GM23338 (cell line): ENCODE data around the gene SMCO2. TPM values are rescaled to one million over a fixed set of nuclear protein-coding genes. Genes with fewer than 3 reads are reported as not detected.

Experiments
- ATAC-seq: fragments of 200-7000 bp; cut with Tn5 transposase; 3 replicates; pipeline ENCODE4 v1.9.1; 2020
- DNase-seq: peaks from one replicate; pipeline ENCODE4 v3.0.0-alpha.2; 2015; ENCODE audit warnings: low spot score
- H2AFZ ChIP-seq: fragments of 200-600 bp; sonication (generic); 2 replicates; pipeline ENCODE4 v1.8.0; 2016; ENCODE audit warnings: antibody characterized with exemption, mild to moderate bottlenecking, moderate library complexity
- H3F3A ChIP-seq: fragments of 200-600 bp; sonication (generic); replicated peaks from 2 replicates; pipeline ENCODE4 v1.8.0; 2017; ENCODE audit warnings: antibody characterized with exemption, mixed run types, low read depth
- H3K27ac ChIP-seq: fragments of 200-600 bp; sonication (generic); 2 replicates; pipeline ENCODE4 v1.6.1; 2016; ENCODE audit warnings: low read depth
- H3K27me3 ChIP-seq: fragments of 200-600 bp; sonication (generic); 2 replicates; pipeline ENCODE4 v1.8.0; 2016; ENCODE audit warnings: mild to moderate bottlenecking, mixed run types, moderate library complexity; ENCODE audit not compliant: insufficient read depth
- H3K36me3 ChIP-seq: fragments of 200-600 bp; sonication (generic); 2 replicates; pipeline ENCODE4 v1.8.0; 2016; ENCODE audit warnings: mild to moderate bottlenecking; ENCODE audit not compliant: insufficient read depth
- H3K4me1 ChIP-seq: fragments of 200-600 bp; sonication (generic); 2 replicates; pipeline ENCODE4 v1.8.0; 2016; ENCODE audit warnings: mild to moderate bottlenecking, moderate library complexity; ENCODE audit not compliant: insufficient read depth
- H3K4me2 ChIP-seq: fragments of 200-600 bp; sonication (generic); 2 replicates; pipeline ENCODE4 v1.7.1; 2017; ENCODE audit warnings: mixed run types
- H3K4me3 ChIP-seq: fragments of 200-600 bp; sonication (generic); 2 replicates; pipeline ENCODE4 v1.6.1; 2016; ENCODE audit warnings: mixed run types
- H3K79me2 ChIP-seq: fragments of 200-600 bp; sonication (generic); replicated peaks from 2 replicates; pipeline ENCODE4 v1.8.0; 2017; ENCODE audit warnings: mild to moderate bottlenecking; ENCODE audit not compliant: insufficient read depth
- H3K9me2 ChIP-seq: fragments of 200-600 bp; sonication (generic); 2 replicates; pipeline ENCODE4 v1.8.0; 2017; ENCODE audit not compliant: insufficient read depth
- H4K20me1 ChIP-seq: fragments of 200-600 bp; sonication (generic); replicated peaks from 2 replicates; pipeline ENCODE4 v1.8.0; 2017; ENCODE audit warnings: mild to moderate bottlenecking; ENCODE audit not compliant: insufficient read depth
- H3K27ac Mint-ChIP-seq: 2 replicates; pipeline ENCODE4 v1.8.0; 2020; ENCODE audit warnings: inconsistent platforms, mild to moderate bottlenecking, moderate library complexity, mixed read lengths
- H3K27me3 Mint-ChIP-seq: 3 replicates; pipeline ENCODE4 v1.8.0; 2022; ENCODE audit warnings: low read depth, mild to moderate bottlenecking, moderate library complexity, mixed read lengths, inconsistent platforms; ENCODE audit not compliant: insufficient read depth, poor library complexity
- H3K36me3 Mint-ChIP-seq: 3 replicates; pipeline ENCODE4 v1.8.0; 2021; ENCODE audit warnings: low read depth, mild to moderate bottlenecking, inconsistent platforms, moderate library complexity, mixed read lengths
- H3K4me1 Mint-ChIP-seq: 3 replicates; pipeline ENCODE4 v1.8.0; 2020; ENCODE audit warnings: mild to moderate bottlenecking, inconsistent platforms, mixed read lengths
- H3K4me3 Mint-ChIP-seq: 3 replicates; pipeline ENCODE4 v1.8.0; 2021; ENCODE audit warnings: moderate library complexity, mild to moderate bottlenecking, inconsistent platforms, mixed read lengths
- H3K9me3 Mint-ChIP-seq: 3 replicates; pipeline ENCODE4 v1.8.0; 2020; ENCODE audit warnings: moderate library complexity, mild to moderate bottlenecking, inconsistent platforms, mixed read lengths
- CREB1 ChIP-seq: fragments of 250-450 bp; sonication (Bioruptor Pico); IDR thresholded peaks from 2 replicates; pipeline ENCODE4 v1.5.0; 2020; ENCODE audit warnings: low read depth, mild to moderate bottlenecking, moderate library complexity
- EZH2 ChIP-seq: fragments of 200-600 bp; sonication (generic); IDR thresholded peaks from one replicate; pipeline ENCODE4 v1.8.0; 2017; ENCODE audit warnings: antibody characterized with exemption, mild to moderate bottlenecking, low read depth; ENCODE audit not compliant: unreplicated experiment
- EZH2phosphoT487 ChIP-seq: fragments of 200-600 bp; sonication (generic); IDR thresholded peaks from one replicate; pipeline ENCODE4 v1.8.1; 2018; ENCODE audit warnings: antibody characterized with exemption; ENCODE audit not compliant: unreplicated experiment
- JUNB ChIP-seq: IDR thresholded peaks from one replicate; pipeline ENCODE4 v1.6.1; 2016; ENCODE audit warnings: antibody characterized with exemption; ENCODE audit not compliant: unreplicated experiment
- NANOG ChIP-seq: IDR thresholded peaks from 2 replicates; pipeline ENCODE4 v1.6.1; 2016; ENCODE audit warnings: antibody characterized with exemption, borderline replicate concordance
- POLR2AphosphoS5 ChIP-seq: IDR thresholded peaks from 2 replicates; pipeline ENCODE4 v1.6.1; 2016; ENCODE audit warnings: antibody characterized with exemption, low read depth
- REST ChIP-seq: IDR thresholded peaks from one replicate; pipeline ENCODE4 v1.6.1; 2018; ENCODE audit warnings: antibody characterized with exemption; ENCODE audit not compliant: unreplicated experiment
- STAT1 ChIP-seq: IDR thresholded peaks from one replicate; pipeline ENCODE4 v1.6.1; 2016; ENCODE audit warnings: antibody characterized with exemption; ENCODE audit not compliant: unreplicated experiment
- ZNF114 ChIP-seq: fragments of 250-450 bp; sonication (Bioruptor Pico); IDR thresholded peaks from 2 replicates; pipeline ENCODE4 v1.5.0; 2020; ENCODE audit warnings: mild to moderate bottlenecking, moderate library complexity
- ZNF331 ChIP-seq: fragments of 250-450 bp; sonication (Bioruptor Pico); IDR thresholded peaks from 2 replicates; pipeline ENCODE4 v1.5.0; 2020; ENCODE audit warnings: low read depth, mild to moderate bottlenecking, moderate library complexity
- polyA plus RNA-seq: library from polyadenylated mRNA; unstranded; fragments of >200 nt; fragmentation: Nextera tagmentation; extraction: Ambion mirVana; gene quantifications from 2 replicates; pipeline ENCODE4 v1.2.1, GENCODE V29; 2016
- total RNA-seq: library from RNA; depleted of rRNA; stranded (reverse); fragments of >200 nt; shearing (Covaris generic); gene quantifications from 2 replicates; pipeline ENCODE4 v1.2.3, GENCODE V29; 2014
- TF ChIP-seq, protein P1 (sequence below): fragments of 250-450 bp; sonication (Bioruptor Pico); IDR thresholded peaks from 2 replicates; pipeline ENCODE4 v1.5.0; 2020; ENCODE audit warnings: mild to moderate bottlenecking, moderate library complexity
- TF ChIP-seq, protein P2 (sequence below): IDR thresholded peaks from 2 replicates; pipeline ENCODE4 v1.6.1; 2016; ENCODE audit warnings: antibody characterized with exemption
- TF ChIP-seq, protein P3 (sequence below), 2 experiments: fragments of 200-600 bp in 1 of 2; sonication (generic) in 1 of 2; conservative IDR thresholded peaks; 2 replicates each; pipeline versions ENCODE4 v1.5.1 to v1.6.1; 2016 to 2017; ENCODE audit warnings: antibody characterized with exemption in 2 of 2, low read depth in 2 of 2, mild to moderate bottlenecking in 2 of 2, moderate library complexity in 1 of 2

SMCO2 gene
- total and polyA plus RNA-seq, 2 experiments from 2014 or later: 0.86 TPM; not detected in 1

GRCh38 chr12:27460471-27460978, 14.0 kb downstream of the SMCO2 start:
- no peak overlapping the region for H3K4me3 ChIP-seq
- no peaks in the 10 kb centered on the region for H3K9me3 Mint-ChIP-seq
- no peaks in the 10 kb centered on the region for H3K79me2 ChIP-seq
- H3K4me2 ChIP-seq: no peak overlapping the region
- ATAC-seq (no peak), DNase-seq (no peak)
- H2AFZ ChIP-seq: no peak overlapping the region
- no peaks in the 10 kb centered on the region for H3K27me3 Mint-ChIP-seq
- no peak overlapping the region for H3K27ac Mint-ChIP-seq
- no peak overlapping the region for H3K27ac ChIP-seq
- TF ChIP-seq REST: no peak
- no peak for TF ChIP-seq POLR2AphosphoS5
- TF ChIP-seq NANOG: no peak
- TF ChIP-seq ZNF114 (CRISPR knock-in tag): no peak
- TF ChIP-seq EZH2phosphoT487: no peak
- TF ChIP-seq, protein P1, sequence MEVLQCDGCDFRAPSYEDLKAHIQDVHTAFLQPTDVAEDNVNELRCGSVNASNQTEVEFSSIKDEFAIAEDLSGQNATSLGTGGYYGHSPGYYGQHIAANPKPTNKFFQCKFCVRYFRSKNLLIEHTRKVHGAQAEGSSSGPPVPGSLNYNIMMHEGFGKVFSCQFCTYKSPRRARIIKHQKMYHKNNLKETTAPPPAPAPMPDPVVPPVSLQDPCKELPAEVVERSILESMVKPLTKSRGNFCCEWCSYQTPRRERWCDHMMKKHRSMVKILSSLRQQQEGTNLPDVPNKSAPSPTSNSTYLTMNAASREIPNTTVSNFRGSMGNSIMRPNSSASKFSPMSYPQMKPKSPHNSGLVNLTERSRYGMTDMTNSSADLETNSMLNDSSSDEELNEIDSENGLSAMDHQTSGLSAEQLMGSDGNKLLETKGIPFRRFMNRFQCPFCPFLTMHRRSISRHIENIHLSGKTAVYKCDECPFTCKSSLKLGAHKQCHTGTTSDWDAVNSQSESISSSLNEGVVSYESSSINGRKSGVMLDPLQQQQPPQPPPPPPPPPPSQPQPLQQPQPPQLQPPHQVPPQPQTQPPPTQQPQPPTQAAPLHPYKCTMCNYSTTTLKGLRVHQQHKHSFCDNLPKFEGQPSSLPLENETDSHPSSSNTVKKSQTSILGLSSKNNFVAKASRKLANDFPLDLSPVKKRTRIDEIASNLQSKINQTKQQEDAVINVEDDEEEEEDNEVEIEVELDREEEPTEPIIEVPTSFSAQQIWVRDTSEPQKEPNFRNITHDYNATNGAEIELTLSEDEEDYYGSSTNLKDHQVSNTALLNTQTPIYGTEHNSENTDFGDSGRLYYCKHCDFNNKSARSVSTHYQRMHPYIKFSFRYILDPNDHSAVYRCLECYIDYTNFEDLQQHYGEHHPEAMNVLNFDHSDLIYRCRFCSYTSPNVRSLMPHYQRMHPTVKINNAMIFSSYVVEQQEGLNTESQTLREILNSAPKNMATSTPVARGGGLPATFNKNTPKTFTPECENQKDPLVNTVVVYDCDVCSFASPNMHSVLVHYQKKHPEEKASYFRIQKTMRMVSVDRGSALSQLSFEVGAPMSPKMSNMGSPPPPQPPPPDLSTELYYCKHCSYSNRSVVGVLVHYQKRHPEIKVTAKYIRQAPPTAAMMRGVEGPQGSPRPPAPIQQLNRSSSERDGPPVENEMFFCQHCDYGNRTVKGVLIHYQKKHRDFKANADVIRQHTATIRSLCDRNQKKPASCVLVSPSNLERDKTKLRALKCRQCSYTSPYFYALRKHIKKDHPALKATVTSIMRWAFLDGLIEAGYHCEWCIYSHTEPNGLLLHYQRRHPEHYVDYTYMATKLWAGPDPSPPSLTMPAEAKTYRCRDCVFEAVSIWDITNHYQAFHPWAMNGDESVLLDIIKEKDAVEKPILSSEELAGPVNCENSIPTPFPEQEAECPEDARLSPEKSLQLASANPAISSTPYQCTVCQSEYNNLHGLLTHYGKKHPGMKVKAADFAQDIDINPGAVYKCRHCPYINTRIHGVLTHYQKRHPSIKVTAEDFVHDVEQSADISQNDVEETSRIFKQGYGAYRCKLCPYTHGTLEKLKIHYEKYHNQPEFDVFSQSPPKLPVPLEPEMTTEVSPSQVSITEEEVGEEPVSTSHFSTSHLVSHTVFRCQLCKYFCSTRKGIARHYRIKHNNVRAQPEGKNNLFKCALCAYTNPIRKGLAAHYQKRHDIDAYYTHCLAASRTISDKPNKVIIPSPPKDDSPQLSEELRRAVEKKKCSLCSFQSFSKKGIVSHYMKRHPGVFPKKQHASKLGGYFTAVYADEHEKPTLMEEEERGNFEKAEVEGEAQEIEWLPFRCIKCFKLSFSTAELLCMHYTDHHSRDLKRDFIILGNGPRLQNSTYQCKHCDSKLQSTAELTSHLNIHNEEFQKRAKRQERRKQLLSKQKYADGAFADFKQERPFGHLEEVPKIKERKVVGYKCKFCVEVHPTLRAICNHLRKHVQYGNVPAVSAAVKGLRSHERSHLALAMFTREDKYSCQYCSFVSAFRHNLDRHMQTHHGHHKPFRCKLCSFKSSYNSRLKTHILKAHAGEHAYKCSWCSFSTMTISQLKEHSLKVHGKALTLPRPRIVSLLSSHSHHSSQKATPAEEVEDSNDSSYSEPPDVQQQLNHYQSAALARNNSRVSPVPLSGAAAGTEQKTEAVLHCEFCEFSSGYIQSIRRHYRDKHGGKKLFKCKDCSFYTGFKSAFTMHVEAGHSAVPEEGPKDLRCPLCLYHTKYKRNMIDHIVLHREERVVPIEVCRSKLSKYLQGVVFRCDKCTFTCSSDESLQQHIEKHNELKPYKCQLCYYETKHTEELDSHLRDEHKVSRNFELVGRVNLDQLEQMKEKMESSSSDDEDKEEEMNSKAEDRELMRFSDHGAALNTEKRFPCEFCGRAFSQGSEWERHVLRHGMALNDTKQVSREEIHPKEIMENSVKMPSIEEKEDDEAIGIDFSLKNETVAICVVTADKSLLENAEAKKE (CRISPR knock-in tag): no peak
- TF ChIP-seq, protein P2, sequence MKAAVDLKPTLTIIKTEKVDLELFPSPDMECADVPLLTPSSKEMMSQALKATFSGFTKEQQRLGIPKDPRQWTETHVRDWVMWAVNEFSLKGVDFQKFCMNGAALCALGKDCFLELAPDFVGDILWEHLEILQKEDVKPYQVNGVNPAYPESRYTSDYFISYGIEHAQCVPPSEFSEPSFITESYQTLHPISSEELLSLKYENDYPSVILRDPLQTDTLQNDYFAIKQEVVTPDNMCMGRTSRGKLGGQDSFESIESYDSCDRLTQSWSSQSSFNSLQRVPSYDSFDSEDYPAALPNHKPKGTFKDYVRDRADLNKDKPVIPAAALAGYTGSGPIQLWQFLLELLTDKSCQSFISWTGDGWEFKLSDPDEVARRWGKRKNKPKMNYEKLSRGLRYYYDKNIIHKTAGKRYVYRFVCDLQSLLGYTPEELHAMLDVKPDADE: no peak
- TF ChIP-seq CREB1 (CRISPR knock-in tag): no peak
- TF ChIP-seq EZH2: no peak
- TF ChIP-seq STAT1: no peak
- no peak for TF ChIP-seq ZNF331
- TF ChIP-seq, protein P3, sequence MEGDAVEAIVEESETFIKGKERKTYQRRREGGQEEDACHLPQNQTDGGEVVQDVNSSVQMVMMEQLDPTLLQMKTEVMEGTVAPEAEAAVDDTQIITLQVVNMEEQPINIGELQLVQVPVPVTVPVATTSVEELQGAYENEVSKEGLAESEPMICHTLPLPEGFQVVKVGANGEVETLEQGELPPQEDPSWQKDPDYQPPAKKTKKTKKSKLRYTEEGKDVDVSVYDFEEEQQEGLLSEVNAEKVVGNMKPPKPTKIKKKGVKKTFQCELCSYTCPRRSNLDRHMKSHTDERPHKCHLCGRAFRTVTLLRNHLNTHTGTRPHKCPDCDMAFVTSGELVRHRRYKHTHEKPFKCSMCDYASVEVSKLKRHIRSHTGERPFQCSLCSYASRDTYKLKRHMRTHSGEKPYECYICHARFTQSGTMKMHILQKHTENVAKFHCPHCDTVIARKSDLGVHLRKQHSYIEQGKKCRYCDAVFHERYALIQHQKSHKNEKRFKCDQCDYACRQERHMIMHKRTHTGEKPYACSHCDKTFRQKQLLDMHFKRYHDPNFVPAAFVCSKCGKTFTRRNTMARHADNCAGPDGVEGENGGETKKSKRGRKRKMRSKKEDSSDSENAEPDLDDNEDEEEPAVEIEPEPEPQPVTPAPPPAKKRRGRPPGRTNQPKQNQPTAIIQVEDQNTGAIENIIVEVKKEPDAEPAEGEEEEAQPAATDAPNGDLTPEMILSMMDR (conservative IDR thresholded peaks at IDR 0.05; ENCODE audit: low read depth in 2 of 2): no peak
- TF ChIP-seq JUNB: no peak
- no peaks in the 10 kb centered on the region for H3K4me1 Mint-ChIP-seq
- no peaks in the 10 kb centered on the region for H4K20me1 ChIP-seq
- H3K27me3 ChIP-seq: no peaks in the 10 kb centered on the region
- H3K36me3 Mint-ChIP-seq: no peaks in the 10 kb centered on the region; the same call in 2 of the 3 replicates
- no peak overlapping the region for H3K4me3 Mint-ChIP-seq
- no peaks in the 10 kb centered on the region for H3F3A ChIP-seq
- H3K36me3 ChIP-seq: no peaks in the 10 kb centered on the region
- H3K9me2 ChIP-seq: 0 out of 2 replicates have a peak, but pooled peaks cover 3% of the 10 kb centered on the region
- H3K4me1 ChIP-seq: no peaks in the 10 kb centered on the region
